ENCODE results near the gene PPP1R16B. TPM values are rescaled to one million over a fixed set of nuclear protein-coding genes. Genes with fewer than 3 reads are reported as not detected.

The PPP1R16B gene
- total RNA-seq, 1 donor from 2014 or later, result not detected

- Mint-ChIP-seq H3K27ac (ENCODE audit: unreplicated experiment) (no peak overlapping the region), H3K27me3 (ENCODE audit: unreplicated experiment) (peaks cover 26% of the 10 kb centered on the region)
These were observed 84.4 kb downstream of the PPP1R16B start for GRCh38 chr20:38889792-38890496.

GRCh38 chr20:38890497-38890818, 85.0 kb downstream of the PPP1R16B start:
- Mint-ChIP-seq H3K27ac (ENCODE audit: unreplicated experiment) (no peak overlapping the region), H3K4me3 (ENCODE audit: unreplicated experiment) (no peak overlapping the region), H3K36me3 (ENCODE audit: unreplicated experiment) (no peaks in the 10 kb centered on the region), H3K9me3 (ENCODE audit: unreplicated experiment) (no peaks in the 10 kb centered on the region), H3K27me3 (ENCODE audit: unreplicated experiment) (peaks cover 31% of the 10 kb centered on the region), H3K4me1 (ENCODE audit: unreplicated experiment) (peaks cover 2% of the 10 kb centered on the region)
- no peak for TF ChIP-seq CTCF (IDR thresholded peaks at IDR 0.05)
- no peak for DNase-seq (ENCODE audit: extremely low spot score, unreplicated experiment)

More at GRCh38 chr20:38889792-38890496, 84.4 kb downstream of the PPP1R16B start:
- no peaks in the 10 kb centered on the region for H3K9me3 Mint-ChIP-seq (ENCODE audit: unreplicated experiment)
- no peak for TF ChIP-seq CTCF (IDR thresholded peaks at IDR 0.05)
- DNase-seq (ENCODE audit: extremely low spot score, unreplicated experiment), result no peak
- no peaks in the 10 kb centered on the region for H3K36me3 Mint-ChIP-seq (ENCODE audit: unreplicated experiment)
- peaks cover 2% of the 10 kb centered on the region for H3K4me1 Mint-ChIP-seq (ENCODE audit: unreplicated experiment)
- no peak overlapping the region for H3K4me3 Mint-ChIP-seq (ENCODE audit: unreplicated experiment)

- TF ChIP-seq CTCF (IDR thresholded peaks at IDR 0.05), result no peak
These were observed 86.8 kb downstream of the PPP1R16B start for GRCh38 chr20:38892091-38892981.

GRCh38 chr20:38893056-38893564, 87.6 kb downstream of the PPP1R16B start:
- no peak overlapping the region for H3K27ac Mint-ChIP-seq (ENCODE audit: unreplicated experiment)

More at GRCh38 chr20:38892091-38892981, 86.8 kb downstream of the PPP1R16B start:
- Mint-ChIP-seq H3K27ac (ENCODE audit: unreplicated experiment) (no peak overlapping the region), H3K4me1 (ENCODE audit: unreplicated experiment) (peaks cover 2% of the 10 kb centered on the region), H3K36me3 (ENCODE audit: unreplicated experiment) (no peaks in the 10 kb centered on the region), H3K9me3 (ENCODE audit: unreplicated experiment) (no peaks in the 10 kb centered on the region), H3K4me3 (ENCODE audit: unreplicated experiment) (no peak overlapping the region), H3K27me3 (ENCODE audit: unreplicated experiment) (peaks cover 41% of the 10 kb centered on the region)
- no peak for DNase-seq (ENCODE audit: extremely low spot score, unreplicated experiment)

More at GRCh38 chr20:38893056-38893564, 87.6 kb downstream of the PPP1R16B start:
- Mint-ChIP-seq H3K9me3 (ENCODE audit: unreplicated experiment) (no peaks in the 10 kb centered on the region), H3K4me1 (ENCODE audit: unreplicated experiment) (peaks cover 2% of the 10 kb centered on the region), H3K4me3 (ENCODE audit: unreplicated experiment) (no peak overlapping the region), H3K27me3 (ENCODE audit: unreplicated experiment) (peaks cover 49% of the 10 kb centered on the region), H3K36me3 (ENCODE audit: unreplicated experiment) (no peaks in the 10 kb centered on the region)
- no peak for DNase-seq (ENCODE audit: extremely low spot score, unreplicated experiment)
- no peak for TF ChIP-seq CTCF (IDR thresholded peaks at IDR 0.05)
